A673 (cell line): Measurements from ENCODE around the gene CMBL. TPM values are rescaled to one million over a fixed set of nuclear protein-coding genes. Genes with fewer than 3 reads are reported as not detected.
"Not testable (repeated sequence)": the region's sequence is repeated elsewhere in the genome, so short reads cannot be mapped to it uniquely, and the experiment has no call there.

Experiments used
- BruUV-seq: library from RNA; stranded (reverse); fragments of 400-500 nt; replicated peaks from 2 replicates; lab custom pipeline; 2021; lab: Mats Ljungman, UMichigan
- CTCF ChIA-PET: fragments of 300-600 bp; sonication (Branson Sonifier 250); formaldehyde crosslinking; loops from one replicate; lab custom pipeline; 2022; ENCODE audit warnings: antibody characterized with exemption; lab: Charles Lee
- POLR2A ChIA-PET: fragments of 300-600 bp; sonication (Branson Sonifier 250); formaldehyde crosslinking; loops from one replicate; lab custom pipeline; 2022; ENCODE audit warnings: antibody characterized with exemption; ENCODE audit not compliant: low non-redundant PET; lab: Charles Lee
- DNase-seq: peaks from one replicate; pipeline ENCODE4 v3.0.0-alpha.2; 2015; ENCODE audit warnings: low spot score
- H3K27ac ChIP-seq: fragments of 200-600 bp; sonication (generic); 2 replicates; pipeline ENCODE4 v1.5.1; 2016; ENCODE audit warnings: mixed run types, low read depth, mild to moderate bottlenecking, mixed read lengths, antibody characterized with exemption, low read length; ENCODE audit not compliant: poor library complexity, severe bottlenecking
- H3K27me3 ChIP-seq: fragments of 200-600 bp; sonication (generic); replicated peaks from 2 replicates; pipeline ENCODE4 v1.6.1; 2017; ENCODE audit warnings: mixed run types, low read depth, mild to moderate bottlenecking, mixed read lengths, antibody characterized with exemption, low read length; ENCODE audit not compliant: insufficient read depth, poor library complexity
- H3K36me3 ChIP-seq: fragments of 200-600 bp; sonication (generic); 2 replicates; pipeline ENCODE4 v1.6.1; 2016; ENCODE audit warnings: mixed run types, mild to moderate bottlenecking, mixed read lengths, antibody characterized with exemption, low read length; ENCODE audit not compliant: insufficient read depth, poor library complexity, severe bottlenecking
- H3K4me1 ChIP-seq: fragments of 200-600 bp; sonication (generic); 2 replicates; pipeline ENCODE4 v1.6.1; 2017; ENCODE audit warnings: mixed run types, mild to moderate bottlenecking, mixed read lengths, antibody characterized with exemption, low read length; ENCODE audit not compliant: insufficient read depth, poor library complexity, severe bottlenecking
- H3K4me3 ChIP-seq: fragments of 200-600 bp; sonication (generic); 2 replicates; pipeline ENCODE4 v1.5.1; 2016; ENCODE audit warnings: low read depth, mixed run types, mild to moderate bottlenecking, mixed read lengths, low read length; ENCODE audit not compliant: poor library complexity, severe bottlenecking
- H3K9me3 ChIP-seq: fragments of 200-600 bp; sonication (generic); 2 replicates; pipeline ENCODE4 v1.6.1; 2016; ENCODE audit warnings: mixed run types, low read depth, mild to moderate bottlenecking, mixed read lengths, antibody characterized with exemption, low read length; ENCODE audit not compliant: poor library complexity, severe bottlenecking
- EZH2 ChIP-seq: fragments of 200-600 bp; sonication (generic); IDR thresholded peaks from 2 replicates; pipeline ENCODE4 v1.6.1; 2017; ENCODE audit warnings: borderline replicate concordance, low read depth, mild to moderate bottlenecking, mixed read lengths, antibody characterized with exemption, low read length; ENCODE audit not compliant: poor library complexity, severe bottlenecking
- intact Hi-C: fragments of 100-400 bp; cut with micrococcal nuclease; formaldehyde crosslinking; loops from one replicate; pipeline ENCODE4 v1.10.0; 2022; ENCODE audit not compliant: unreplicated experiment
- total RNA-seq: library from RNA; stranded (reverse); gene quantifications from 2 replicates; pipeline ENCODE4 v1.2.3, GENCODE V29; 2021
- TF ChIP-seq, protein P1 (sequence below): fragments of 300-800, 200-600 bp; sonication (generic); conservative IDR thresholded peaks from 2 replicates; pipeline ENCODE4 v1.5.1; 2017; ENCODE audit warnings: low read depth, mild to moderate bottlenecking, antibody characterized with exemption, low read length, moderate library complexity, mixed read lengths

Gene CMBL
- total RNA-seq, 1 experiment from 2014 or later, result 17.2 TPM

DNA sequence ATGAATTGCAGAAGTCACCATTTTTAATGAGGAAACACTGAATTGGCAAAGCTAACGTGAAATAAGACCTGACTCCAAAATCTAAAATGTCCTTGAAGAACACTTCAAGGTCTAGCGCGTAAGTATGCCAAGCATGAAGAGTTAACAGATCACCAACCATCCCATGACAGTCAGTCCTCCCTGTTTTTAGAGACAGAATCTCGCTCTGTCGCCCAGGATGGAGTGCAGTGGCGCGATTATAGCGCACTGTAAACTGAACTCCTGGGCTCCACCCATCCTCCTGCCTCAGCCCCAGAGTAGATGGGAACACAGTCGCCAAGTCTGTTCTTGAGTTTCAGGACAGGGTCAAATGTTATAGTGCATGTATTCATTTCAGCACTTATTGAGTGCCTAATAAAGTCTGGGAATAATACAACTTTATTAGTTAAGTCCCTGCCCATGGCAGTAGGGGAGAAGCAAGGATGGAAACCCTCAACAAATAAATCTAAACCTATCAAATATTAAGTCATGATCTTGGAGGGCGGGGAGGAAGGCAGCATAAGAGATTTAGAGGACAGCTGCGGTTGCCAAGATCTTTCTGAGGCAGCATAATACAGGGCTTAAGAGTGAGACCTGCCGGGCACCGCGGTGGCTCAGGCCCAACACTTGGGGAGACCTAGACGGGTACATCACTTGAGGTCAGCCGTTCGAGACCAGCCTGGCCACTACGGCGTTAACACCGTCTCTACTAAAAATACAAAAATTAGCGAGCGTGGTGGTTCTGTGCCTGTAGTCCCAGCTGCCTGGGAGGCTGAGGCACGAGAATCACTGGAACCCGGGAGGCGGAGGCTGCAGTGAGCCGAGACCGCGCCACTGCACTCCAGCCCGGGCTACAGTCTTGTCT lies 59.1 kb downstream of the CMBL start:
- ChIA-PET POLR2A (no interaction called here), CTCF (interaction anchor here (0.7 kb wide), 1 partner anchor 35 kb away, joined by 3 read pairs; no protein-coding TSS in a partner anchor)
- Histone ChIP-seq H3K9me3 (no peaks in the 10 kb centered on the region), H3K4me1 (peaks cover 14% of the 10 kb centered on the region), H3K27ac (peak overlapping the region; percentile 100), H3K27me3 (no peaks in the 10 kb centered on the region), H3K4me3 (peak overlapping the region; percentile 88), H3K36me3 (peaks cover 6% of the 10 kb centered on the region)
- BruUV-seq, result no TSS peak
- TF ChIP-seq, protein P1, sequence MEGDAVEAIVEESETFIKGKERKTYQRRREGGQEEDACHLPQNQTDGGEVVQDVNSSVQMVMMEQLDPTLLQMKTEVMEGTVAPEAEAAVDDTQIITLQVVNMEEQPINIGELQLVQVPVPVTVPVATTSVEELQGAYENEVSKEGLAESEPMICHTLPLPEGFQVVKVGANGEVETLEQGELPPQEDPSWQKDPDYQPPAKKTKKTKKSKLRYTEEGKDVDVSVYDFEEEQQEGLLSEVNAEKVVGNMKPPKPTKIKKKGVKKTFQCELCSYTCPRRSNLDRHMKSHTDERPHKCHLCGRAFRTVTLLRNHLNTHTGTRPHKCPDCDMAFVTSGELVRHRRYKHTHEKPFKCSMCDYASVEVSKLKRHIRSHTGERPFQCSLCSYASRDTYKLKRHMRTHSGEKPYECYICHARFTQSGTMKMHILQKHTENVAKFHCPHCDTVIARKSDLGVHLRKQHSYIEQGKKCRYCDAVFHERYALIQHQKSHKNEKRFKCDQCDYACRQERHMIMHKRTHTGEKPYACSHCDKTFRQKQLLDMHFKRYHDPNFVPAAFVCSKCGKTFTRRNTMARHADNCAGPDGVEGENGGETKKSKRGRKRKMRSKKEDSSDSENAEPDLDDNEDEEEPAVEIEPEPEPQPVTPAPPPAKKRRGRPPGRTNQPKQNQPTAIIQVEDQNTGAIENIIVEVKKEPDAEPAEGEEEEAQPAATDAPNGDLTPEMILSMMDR, result no peak
- TF ChIP-seq EZH2, result no peak
- no peak for DNase-seq
- intact Hi-C loops, result no loop called here

DNA sequence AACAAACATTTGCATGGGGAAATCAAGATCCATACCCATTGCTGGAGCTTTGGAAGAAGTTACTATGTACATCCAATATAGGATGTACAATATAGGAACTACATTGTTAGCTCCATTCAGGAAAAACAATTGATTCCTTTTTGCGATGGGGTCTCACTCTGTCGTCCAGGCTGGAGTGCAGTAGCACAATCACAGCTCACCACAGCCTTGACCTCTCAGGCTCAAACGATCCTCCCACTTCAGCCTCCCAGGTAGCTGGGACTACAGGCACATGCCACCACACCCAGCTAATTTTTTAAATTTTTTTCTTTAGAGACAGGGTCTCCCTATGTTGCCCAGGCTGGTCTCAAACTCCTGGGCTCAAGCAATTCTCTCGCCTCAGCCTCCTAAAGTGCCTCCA lies 60.5 kb downstream of the CMBL start:
- H3K9me3 ChIP-seq, H3K27ac ChIP-seq, DNase-seq, H3K27me3 ChIP-seq, H3K4me3 ChIP-seq, CTCF ChIA-PET, POLR2A ChIA-PET, BruUV-seq, intact Hi-C loops, H3K36me3 ChIP-seq: not testable (repeated sequence)
- H3K4me1 ChIP-seq, result peaks cover 14% of the 10 kb centered on the region

DNA sequence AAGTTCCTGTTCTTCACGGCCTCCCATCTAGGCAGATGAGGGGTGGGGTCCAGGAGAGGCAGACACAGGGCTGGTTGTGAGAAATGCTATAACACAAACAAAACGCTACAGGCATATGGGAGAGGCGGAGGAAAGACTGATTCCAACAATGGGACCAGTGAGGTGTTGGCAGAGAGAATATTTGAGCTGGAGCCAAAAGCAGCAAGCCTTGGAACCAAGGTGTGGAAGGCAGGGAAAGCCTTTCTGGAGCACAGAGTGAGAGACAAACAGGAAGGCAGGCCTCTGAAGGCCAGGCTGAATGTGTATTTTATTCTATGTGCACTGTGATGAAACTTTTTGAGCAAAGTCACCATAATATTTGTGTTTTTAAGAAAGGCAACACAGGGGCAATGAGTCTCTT lies 60.9 kb downstream of the CMBL start:
- Histone ChIP-seq H3K27me3 (no peaks in the 10 kb centered on the region), H3K27ac (no peak overlapping the region), H3K36me3 (no peaks in the 10 kb centered on the region), H3K4me1 (peaks cover 9% of the 10 kb centered on the region), H3K9me3 (no peaks in the 10 kb centered on the region), H3K4me3 (no peak overlapping the region)
- BruUV-seq, result no TSS peak
- DNase-seq, result no peak
- ChIA-PET POLR2A (no interaction called here), CTCF (no interaction called here)
- no peak for TF ChIP-seq EZH2
- TF ChIP-seq, protein P1, result no peak
- intact Hi-C loops, result no loop called here
